A172 (cell line): ENCODE data around the gene SLC16A8. TPM values are rescaled to one million over a fixed set of nuclear protein-coding genes. Genes with fewer than 3 reads are reported as not detected.
"Not testable (repeated sequence)": the region's sequence is repeated elsewhere in the genome, so short reads cannot be mapped to it uniquely, and the experiment has no call there.

Experiments
- DNase-seq: peaks from one replicate; pipeline ENCODE4 v3.0.0-alpha.2; 2015; ENCODE audit warnings: low spot score
- total RNA-seq: library from RNA; depleted of rRNA; stranded (reverse); fragments of >200 nt; shearing (Covaris generic); gene quantifications from 2 replicates; pipeline ENCODE4 v1.2.3, GENCODE V29; 2014

The SLC16A8 gene
- total RNA-seq, 1 experiment from 2014 or later: not detected

GRCh38 chr22:38088629-38089473 lies 4.9 kb upstream of the SLC16A8 start:
- DNase-seq: no peak

GRCh38 chr22:38087855-38088254 lies 3.9 kb upstream of the SLC16A8 start:
- no peak for DNase-seq

- DNase-seq: no peak
These were observed 3.0 kb upstream of the SLC16A8 start for GRCh38 chr22:38086942-38087341.

GRCh38 chr22:38086001-38086845 lies 2.2 kb upstream of the SLC16A8 start:
- no peak for DNase-seq

GRCh38 chr22:38085501-38085900 lies 1.5 kb upstream of the SLC16A8 start:
- no peak for DNase-seq

- DNase-seq: no peak
These were observed 1.1 kb upstream of the SLC16A8 start for GRCh38 chr22:38085056-38085455.

GRCh38 chr22:38082986-38083710 lies 836 bp downstream of the SLC16A8 start:
- no peak for DNase-seq

GRCh38 chr22:38081941-38082828 lies 1.8 kb downstream of the SLC16A8 start:
- no peak for DNase-seq

GRCh38 chr22:38081636-38081940 lies 2.4 kb downstream of the SLC16A8 start:
- no peak for DNase-seq

GRCh38 chr22:38080850-38081635 lies 2.9 kb downstream of the SLC16A8 start:
- no peak for DNase-seq

GRCh38 chr22:38080474-38080849 lies 3.5 kb downstream of the SLC16A8 start:
- no peak for DNase-seq

GRCh38 chr22:38079804-38080203 lies 4.2 kb downstream of the SLC16A8 start:
- DNase-seq: no peak

GRCh38 chr22:38079208-38079607 lies 4.8 kb downstream of the SLC16A8 start:
- DNase-seq: not testable (repeated sequence)

GRCh38 chr22:38078046-38078840 lies 5.7 kb downstream of the SLC16A8 start:
- no peak for DNase-seq

GRCh38 chr22:38077595-38077994 lies 6.4 kb downstream of the SLC16A8 start:
- no peak for DNase-seq

- DNase-seq: no peak
These were observed 6.9 kb downstream of the SLC16A8 start for GRCh38 chr22:38077096-38077495.

GRCh38 chr22:38075961-38076360 lies 8.0 kb downstream of the SLC16A8 start:
- no peak for DNase-seq

- no peak for DNase-seq
These were observed 8.7 kb downstream of the SLC16A8 start for GRCh38 chr22:38075105-38075825.
